ENCODE data around the gene UBE2S.
A peak's percentile ranks its signal among the peaks of the same experiment; 100 is the strongest.
"Not testable (repeated sequence)": the region's sequence is repeated elsewhere in the genome, so short reads cannot be mapped to it uniquely, and the experiment has no call there.

UBE2S gene

DNA sequence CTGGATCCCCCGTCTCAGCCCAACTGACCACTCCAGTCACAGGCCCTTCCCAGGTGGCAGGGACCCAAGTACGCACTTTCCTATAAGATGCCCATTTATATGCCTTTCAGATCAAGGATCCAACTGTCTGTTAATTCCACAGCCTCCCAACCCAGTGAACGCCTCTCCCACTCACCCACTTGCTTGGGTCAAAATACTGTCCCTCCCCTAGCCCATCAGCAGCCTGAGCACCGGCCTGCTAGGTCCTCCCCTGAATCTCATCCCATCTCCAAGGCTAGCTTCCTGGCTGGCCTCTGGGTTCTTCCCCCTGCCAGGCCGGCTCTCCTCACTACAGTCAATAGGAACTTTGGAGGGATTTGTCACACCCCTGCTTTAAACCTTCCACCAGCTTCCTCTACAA lies 1.9 kb downstream of the UBE2S start:
- TF ChIP-seq ZNF274 (IDR thresholded peaks at IDR 0.05; ENCODE audit: low read depth, low read length) = no peak
- peak overlapping the region; percentile 83; the same call in 1 of the 2 replicates for H3K4me3 ChIP-seq (ENCODE audit: low read length)

DNA sequence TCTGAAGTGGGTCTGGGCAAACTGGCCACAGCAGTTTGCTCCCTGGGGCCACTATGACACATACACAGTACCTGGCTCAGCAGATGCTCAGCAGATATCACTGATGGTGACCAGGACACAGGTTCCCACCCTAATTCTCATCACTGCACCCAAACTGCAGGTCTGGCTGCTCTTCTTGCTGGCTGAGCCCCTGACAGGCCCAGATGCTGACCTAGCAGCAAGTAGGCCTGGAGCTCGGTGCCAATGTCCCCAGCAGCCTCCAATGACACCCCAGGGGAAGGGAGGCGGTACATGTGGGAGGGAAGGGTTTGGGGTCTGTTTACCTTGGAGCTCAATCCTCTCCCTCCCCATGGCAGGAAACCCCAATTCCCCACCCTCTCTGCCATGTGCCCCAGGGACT lies 5.1 kb downstream of the UBE2S start:
- H3K4me3 ChIP-seq (ENCODE audit: low read length) = no peak overlapping the region
- no peak for TF ChIP-seq ZNF274 (IDR thresholded peaks at IDR 0.05; ENCODE audit: low read depth, low read length)

DNA sequence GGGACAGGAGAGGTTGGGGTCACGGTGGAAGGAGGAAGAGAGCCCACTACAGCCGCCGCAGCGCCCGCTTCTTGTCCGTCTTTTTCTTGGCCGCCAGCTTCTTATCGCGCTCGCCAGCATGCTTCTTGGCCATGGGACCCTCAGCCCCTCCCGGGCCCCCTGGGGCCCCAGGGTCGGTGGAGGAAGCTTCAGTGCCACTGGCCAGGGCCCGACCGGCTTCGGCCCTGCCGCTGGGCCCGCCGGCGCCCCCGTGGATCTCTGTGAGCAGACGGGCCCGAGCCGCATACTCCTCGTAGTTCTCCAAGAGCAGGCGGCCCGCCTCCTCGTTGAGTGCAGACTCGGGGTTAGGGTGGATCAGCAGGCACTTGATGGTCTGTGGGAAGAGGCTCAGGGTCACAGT lies 6.2 kb downstream of the UBE2S start:
- H3K4me3 ChIP-seq (ENCODE audit: low read length) = not testable (repeated sequence)

DNA sequence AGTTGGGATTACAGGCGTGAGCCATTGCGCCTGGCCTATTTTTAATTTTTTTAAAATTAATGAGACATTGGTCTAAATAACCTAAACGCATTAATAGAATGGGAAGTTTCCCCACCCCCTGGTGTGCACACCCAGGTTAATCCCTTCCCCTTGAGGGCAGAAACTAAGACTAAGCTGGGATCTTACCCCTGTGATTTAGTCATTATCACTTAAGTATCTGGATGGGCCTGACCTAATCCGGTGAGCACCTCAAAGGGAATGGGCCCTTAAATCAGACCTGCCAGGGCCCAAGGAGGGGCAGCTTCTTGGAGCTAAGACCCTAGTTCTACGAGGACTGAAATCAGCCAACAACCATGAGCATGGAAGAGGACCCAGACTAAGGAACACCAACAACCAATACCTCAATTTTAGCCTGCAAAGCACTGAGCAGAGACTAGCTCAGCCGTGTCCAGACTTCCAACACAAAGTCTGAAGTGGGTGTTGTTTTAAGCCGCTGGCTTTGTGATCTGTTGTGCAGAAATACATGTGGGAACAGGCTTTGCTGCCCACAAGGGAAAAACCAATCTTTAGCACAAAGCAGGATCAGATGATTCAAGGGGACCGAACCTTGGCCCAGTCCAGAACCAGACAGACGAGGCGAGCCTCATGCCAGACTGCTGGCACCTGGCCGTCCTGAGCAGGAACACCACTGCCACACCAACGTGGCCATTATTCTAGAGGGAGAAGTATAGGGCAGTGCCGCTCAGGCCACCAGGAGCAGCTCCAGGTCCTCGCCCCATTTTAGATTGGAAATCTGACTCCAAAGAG lies 7.1 kb downstream of the UBE2S start:
- no peak overlapping the region for H3K4me3 ChIP-seq (ENCODE audit: low read length)
- TF ChIP-seq ZNF274 (IDR thresholded peaks at IDR 0.05; ENCODE audit: low read depth, low read length) = no peak

DNA sequence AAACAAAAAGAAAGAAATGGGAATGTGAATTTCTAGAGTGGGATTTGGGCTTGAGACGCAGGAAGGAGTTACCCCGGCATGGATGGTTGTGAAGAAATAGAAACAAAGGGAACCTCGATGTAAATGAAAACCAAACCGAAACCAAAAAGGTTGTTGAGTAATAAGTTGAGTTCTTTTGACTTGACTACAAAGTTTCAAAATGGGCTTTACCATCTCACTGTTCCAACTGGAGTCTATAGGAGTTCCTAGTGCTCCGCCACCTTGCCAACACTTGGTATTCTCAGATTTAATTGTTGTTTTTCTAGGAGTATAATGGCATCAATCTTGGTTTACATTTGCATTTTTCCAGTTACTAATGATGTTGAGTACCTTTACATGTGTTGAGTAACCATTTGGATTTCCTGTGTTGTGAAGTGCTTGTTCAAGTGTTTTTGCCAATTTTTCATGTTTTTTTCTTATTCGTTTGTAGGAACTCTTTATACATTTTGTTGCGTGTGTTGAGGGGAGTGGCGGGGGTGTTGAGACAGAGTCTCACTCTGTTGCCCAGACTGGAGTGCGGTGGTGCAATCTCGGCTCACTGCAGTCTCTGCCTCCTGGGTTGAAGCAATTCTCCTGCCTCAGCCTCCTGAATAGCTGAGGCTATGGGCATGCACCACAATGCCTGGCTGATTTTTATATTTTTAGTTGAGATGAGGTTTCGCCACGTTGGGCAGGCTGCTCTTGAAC lies 9.2 kb downstream of the UBE2S start:
- H3K4me3 ChIP-seq (ENCODE audit: low read length) = no peak overlapping the region
- TF ChIP-seq ZNF274 (IDR thresholded peaks at IDR 0.05; ENCODE audit: low read depth, low read length) = no peak

DNA sequence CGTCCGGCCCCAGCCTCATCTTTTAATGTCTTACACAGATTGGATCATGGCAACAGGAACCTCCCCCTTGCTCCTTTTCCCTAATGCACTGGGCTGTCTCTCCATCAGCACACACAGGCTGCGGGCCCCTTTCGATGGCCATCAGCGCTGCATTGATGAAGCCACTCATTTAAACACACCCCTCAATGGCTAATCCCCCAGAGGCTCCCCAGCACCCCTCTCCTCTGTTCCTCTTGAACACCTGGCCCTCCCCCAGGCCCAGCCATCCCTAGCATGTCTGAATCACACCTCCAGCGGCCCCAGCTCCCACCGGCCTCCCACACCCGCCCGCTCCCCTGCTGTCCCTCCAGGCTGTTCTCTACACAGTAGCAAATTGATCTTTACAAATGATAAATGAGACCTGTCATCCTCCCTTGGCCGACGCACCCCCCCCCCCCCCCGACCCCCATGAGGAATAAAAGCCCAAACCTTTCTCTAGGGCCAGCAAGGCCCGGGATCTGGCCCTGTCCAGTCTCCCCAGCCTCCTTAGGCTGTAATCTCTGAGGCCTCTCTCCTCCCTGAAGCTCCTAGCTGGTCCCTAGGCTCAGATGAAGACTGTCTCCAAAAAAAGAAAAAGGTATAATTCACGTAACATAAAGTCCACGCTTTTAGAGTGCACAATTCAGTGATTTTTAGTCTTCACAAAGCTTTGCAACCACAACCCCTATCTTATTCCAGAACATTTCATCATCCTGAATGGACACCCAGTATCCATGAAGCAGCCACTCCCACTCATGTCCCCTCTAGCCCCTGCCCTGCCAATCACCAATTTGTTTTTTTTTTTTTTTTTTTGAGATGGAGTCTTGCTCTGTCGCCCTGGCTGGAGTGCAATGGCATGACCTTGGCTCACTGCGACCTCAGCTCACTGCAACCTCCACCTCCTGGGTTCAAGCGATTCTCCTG lies 14.5 kb downstream of the UBE2S start:
- TF ChIP-seq ZNF274 (IDR thresholded peaks at IDR 0.05; ENCODE audit: low read depth, low read length) = no peak
- no peak overlapping the region for H3K4me3 ChIP-seq (ENCODE audit: low read length)

DNA sequence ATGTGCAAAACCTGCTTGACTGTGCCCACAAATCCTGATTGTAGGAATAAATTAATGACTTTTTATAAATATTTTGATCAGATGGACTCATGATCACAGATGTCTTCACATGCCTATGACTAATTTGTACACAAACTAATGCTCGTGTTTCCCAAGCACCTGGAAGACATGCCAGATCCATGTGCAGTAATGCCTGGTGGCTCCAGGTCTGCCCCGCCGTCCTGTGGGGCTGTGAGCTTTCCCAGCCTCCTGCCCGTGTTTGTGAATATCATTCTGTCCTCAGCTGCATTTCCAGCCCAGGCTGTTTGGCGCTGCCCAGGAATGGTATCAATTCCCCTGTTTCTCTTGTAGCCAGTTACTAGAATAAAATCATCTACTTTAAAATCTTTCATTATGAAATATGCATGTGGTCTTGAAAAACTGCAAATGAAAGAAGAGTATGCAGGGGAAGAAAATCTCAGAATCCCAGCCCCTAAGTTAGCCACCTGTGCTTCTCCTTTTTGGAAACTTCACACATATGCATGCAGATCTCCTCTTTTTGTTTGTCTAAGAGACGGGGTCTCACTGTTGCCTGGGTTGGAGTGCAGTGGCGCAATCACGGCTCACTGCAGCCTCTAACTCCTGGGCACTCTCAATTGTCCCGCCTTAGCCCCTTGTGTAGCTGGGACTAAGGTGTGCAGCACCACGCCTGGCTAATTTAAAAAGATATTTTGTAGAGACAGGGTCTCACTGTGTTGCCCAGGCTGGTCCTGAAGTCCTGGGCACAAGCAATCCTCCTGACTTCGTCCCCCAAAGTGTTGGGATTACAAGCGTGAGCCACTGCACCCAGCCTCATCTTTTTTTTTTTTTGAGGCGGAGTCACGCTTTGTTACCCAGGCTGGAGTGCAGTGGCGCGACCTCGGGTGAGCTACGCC lies 15.6 kb downstream of the UBE2S start:
- TF ChIP-seq ZNF274 (IDR thresholded peaks at IDR 0.05; ENCODE audit: low read depth, low read length) = no peak
- H3K4me3 ChIP-seq (ENCODE audit: low read length) = no peak overlapping the region

DNA sequence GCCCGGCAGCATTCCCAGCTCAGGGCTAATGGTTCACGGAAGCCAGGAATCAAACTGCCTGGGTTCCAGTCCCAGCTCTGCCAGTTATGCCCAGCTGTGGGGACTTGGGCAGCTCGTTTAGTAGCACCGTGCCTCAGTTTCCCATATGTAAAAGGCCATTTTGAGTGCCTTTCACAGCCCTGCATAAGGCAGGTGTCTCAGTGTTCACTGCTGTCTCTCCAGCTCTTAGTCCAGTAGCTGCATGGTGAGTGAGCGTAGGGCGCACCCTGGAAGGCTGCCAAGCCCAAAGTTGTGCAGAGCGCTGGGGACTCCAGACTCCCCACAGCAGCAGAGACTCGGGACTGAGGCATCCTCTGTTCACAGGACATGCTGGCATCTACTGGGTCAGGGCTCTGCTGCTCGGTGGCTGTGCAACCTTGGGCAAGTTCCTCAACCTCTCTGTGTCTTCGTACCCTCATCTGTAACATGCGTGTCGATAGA lies 16.4 kb downstream of the UBE2S start:
- H3K4me3 ChIP-seq (ENCODE audit: low read length) = no peak overlapping the region
- TF ChIP-seq ZNF274 (IDR thresholded peaks at IDR 0.05; ENCODE audit: low read depth, low read length) = no peak

DNA sequence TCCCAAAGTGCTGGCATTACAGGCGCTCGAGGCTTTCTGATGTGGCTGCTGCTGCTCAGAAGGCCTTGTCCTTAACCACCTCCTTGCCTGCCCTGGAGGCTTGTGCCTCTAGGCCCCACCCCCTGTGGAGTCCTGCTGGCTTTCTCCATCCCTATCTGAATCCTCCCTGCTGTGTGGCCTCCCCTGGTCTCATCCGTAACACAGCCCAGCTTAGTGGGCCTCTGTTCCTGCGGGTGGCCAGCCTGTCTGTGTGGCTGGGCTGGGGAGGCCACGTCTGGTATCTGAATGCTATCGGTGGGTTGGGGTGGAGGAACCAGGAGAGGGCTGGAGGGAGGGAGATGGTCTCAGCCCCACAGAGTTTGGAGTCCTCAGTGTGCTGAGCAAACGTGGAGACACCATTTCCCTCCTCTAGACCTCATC lies 17.1 kb downstream of the UBE2S start:
- H3K4me3 ChIP-seq (ENCODE audit: low read length) = no peak overlapping the region
- TF ChIP-seq ZNF274 (IDR thresholded peaks at IDR 0.05; ENCODE audit: low read depth, low read length) = no peak

DNA sequence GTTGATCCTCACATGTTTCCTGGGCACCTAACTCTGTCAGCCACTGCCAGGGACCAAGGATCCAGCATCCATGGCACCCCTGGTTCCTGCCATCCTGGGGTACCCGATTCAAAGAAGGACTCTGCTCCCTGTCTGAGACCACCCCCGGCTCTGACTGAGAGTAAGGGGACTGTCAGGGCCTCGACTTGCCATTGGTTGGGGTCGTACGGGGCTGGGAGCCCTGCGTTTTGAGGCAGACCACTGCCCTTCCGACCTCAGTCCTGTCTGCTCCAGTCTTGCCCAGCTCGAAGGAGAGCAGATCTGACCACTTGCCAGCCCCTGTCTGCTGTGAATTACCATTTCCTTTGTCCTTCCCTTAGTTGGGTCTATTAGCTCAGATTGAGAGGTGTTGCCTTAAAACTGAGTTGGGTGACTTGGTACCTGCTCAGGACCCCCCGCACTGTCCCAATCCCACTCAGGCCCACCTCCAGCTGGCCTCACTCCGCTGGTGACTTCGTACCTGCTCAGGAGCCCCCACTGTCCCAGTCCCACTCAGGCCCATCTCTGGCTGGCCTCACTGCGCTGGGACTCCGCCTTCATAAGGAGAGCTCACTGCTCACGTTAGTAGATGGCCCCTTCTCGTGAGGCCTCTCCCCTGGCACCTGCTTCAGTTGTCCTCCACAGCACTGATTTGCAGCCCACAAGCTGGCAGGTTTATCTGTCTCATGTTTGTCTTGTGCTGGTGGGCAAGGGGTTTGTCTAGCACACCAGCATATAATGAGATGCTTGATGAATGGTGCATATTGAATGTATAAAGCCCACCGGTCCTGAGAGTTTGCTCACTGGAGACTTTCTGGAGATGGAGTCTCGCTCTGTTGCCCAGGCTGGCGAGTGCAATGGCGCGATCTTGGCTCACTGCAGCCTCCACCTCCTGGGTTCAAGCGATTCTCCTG lies 17.9 kb downstream of the UBE2S start:
- TF ChIP-seq ZNF274 (IDR thresholded peaks at IDR 0.05; ENCODE audit: low read depth, low read length) = no peak
- no peak overlapping the region for H3K4me3 ChIP-seq (ENCODE audit: low read length)

DNA sequence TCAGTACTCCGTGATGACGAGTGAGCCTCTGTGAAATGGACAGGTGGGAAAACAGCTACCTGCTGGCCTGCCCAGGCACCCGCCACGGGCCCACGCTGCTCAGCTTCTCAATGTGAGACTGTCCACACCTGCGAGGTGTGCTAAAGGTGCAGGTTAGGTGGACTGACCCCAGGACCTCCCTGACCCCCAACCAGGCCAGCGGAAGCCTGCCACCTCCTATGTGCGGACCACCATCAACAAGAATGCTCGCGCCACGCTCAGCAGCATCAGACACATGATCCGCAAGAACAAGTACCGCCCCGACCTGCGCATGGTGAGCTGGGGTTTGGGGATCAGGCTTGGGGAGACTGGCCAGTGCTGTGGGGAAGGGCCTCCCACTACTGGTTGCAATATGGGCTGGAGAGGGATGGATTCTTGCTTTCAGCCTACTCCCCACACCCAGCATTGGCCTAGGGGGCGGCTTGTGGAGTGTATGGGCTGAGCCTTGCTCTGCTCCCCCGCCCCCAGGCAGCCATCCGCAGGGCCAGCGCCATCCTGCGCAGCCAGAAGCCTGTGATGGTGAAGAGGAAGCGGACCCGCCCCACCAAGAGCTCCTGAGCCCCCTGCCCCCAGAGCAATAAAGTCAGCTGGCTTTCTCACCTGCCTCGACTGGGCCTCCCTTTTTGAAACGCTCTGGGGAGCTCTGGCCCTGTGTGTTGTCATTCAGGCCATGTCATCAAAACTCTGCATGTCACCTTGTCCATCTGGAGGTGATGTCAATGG lies 19.7 kb downstream of the UBE2S start:
- H3K4me3 ChIP-seq (ENCODE audit: low read length) = peak overlapping the region; percentile 91; the same call in 1 of the 2 replicates
- no peak for TF ChIP-seq ZNF274 (IDR thresholded peaks at IDR 0.05; ENCODE audit: low read depth, low read length)

Measured in GM08714 (cell line).